ENCODE measurements around the gene C5AR1. TPM values are rescaled to one million over a fixed set of nuclear protein-coding genes. Genes with fewer than 3 reads are reported as not detected.

Gene C5AR1
- polyA plus RNA-seq, 1 of the 3 experiments (the other 2 are of a cell fraction): 1.2 TPM

GRCh38 chr19:47370045-47370611 is 60.5 kb downstream of the C5AR1 start:
- Histone ChIP-seq H3K9me3 (no peaks in the 10 kb centered on the region), H3K79me2 (ENCODE audit: insufficient read depth) (no peaks in the 10 kb centered on the region; the same call in 1 of the 2 replicates), H3K4me1 (ENCODE audit: control insufficient read depth in 1 of 2, insufficient read depth in 2 of 2, low read depth in 1 of 2, low read length in 1 of 2) (no peaks in the 10 kb centered on the region), H3K27me3 (ENCODE audit: insufficient read depth) (no peaks in the 10 kb centered on the region), H3K4me3 (ENCODE audit: low read depth in 2 of 2, low read length in 1 of 2) (no peak overlapping the region), H3K9ac (no peak overlapping the region), H3K27ac (ENCODE audit: low read depth in 2 of 2, low read length in 1 of 2) (no peak overlapping the region), H3F3A (replicated peaks; ENCODE audit: insufficient read depth) (no peaks in the 10 kb centered on the region), H4K20me1 (ENCODE audit: insufficient read depth) (no peaks in the 10 kb centered on the region), H3K4me2 (no peak overlapping the region), H3K36me3 (replicated peaks in 1 of 2; ENCODE audit: control insufficient read depth in 1 of 2, insufficient read depth in 2 of 2, low read length in 1 of 2) (peaks cover 12 to 47% of the 10 kb centered on the region in 2 experiments), H3K9me2 (no peaks in the 10 kb centered on the region), H2AFZ (ENCODE audit: low read depth) (no peak overlapping the region)
- CTCF ChIA-PET: interaction anchor here (1.6 to 4.9 kb wide), 2 partner anchors 21 kb away, joined by 10 to 21 read pairs; partner anchors contain the start of gene DHX34
- TF ChIP-seq GABPA (IDR thresholded peaks at IDR 0.05; ENCODE audit: low read depth) (no peak), GATA2 (CRISPR knock-in tag; IDR thresholded peaks at IDR 0.05) (no peak), USF2 (IDR thresholded peaks at IDR 0.05; ENCODE audit: borderline replicate concordance, low read depth, low read length) (no peak), RXRA (IDR thresholded peaks at IDR 0.05; ENCODE audit: borderline replicate concordance, low read depth) (no peak), USF1 (IDR thresholded peaks at IDR 0.05; ENCODE audit: borderline replicate concordance, low read depth) (no peak), TCF12 (IDR thresholded peaks at IDR 0.05) (no peak), JUND (IDR thresholded peaks at IDR 0.05) (no peak), REST (IDR thresholded peaks at IDR 0.05; ENCODE audit: low read depth, low read length) (no peak), YY1 (IDR thresholded peaks at IDR 0.05; ENCODE audit: low read depth) (no peak), NFIC (IDR thresholded peaks at IDR 0.05; ENCODE audit: borderline replicate concordance) (no peak), EP300 (IDR thresholded peaks at IDR 0.05; ENCODE audit: borderline replicate concordance in 1 of 2, low read depth in 1 of 2, low read length in 1 of 2) (no peak), MAX (IDR thresholded peaks at IDR 0.05; ENCODE audit: low read depth) (no peak), MXI1 (IDR thresholded peaks at IDR 0.05; ENCODE audit: low read depth, low read length) (no peak), FOSL2 (IDR thresholded peaks at IDR 0.05; ENCODE audit: borderline replicate concordance, low read depth) (no peak), RAD21 (IDR thresholded peaks at IDR 0.05; ENCODE audit: low read length) (no peak), POLR2AphosphoS5 (IDR thresholded peaks at IDR 0.05; ENCODE audit: low read depth, low read length) (no peak), MEF2A (IDR thresholded peaks at IDR 0.05; ENCODE audit: borderline replicate concordance, low read depth) (no peak), FOXJ3 (CRISPR knock-in tag; IDR thresholded peaks at IDR 0.05) (no peak)
- POLR2A ChIA-PET: no interaction called here
- WGBS (ENCODE audit: low lambda C conversion rate): 85% methylated on average over 10 of the region's 10 CpGs
- DNase-seq: no peak

Measured in SK-N-SH (cell line).